DOHH2 (cell line): ENCODE measurements around the gene IRGC.

Source experiments
- CTCF ChIP-seq: fragments of 200-600 bp; sonication (generic); IDR thresholded peaks from one replicate; pipeline ENCODE4 v1.5.1; 2014; ENCODE audit warnings: antibody characterized with exemption, mild to moderate bottlenecking, low read depth, low read length; ENCODE audit not compliant: poor library complexity, severe bottlenecking
- EZH2phosphoT487 ChIP-seq: fragments of 200-600 bp; sonication (generic); IDR thresholded peaks from 2 replicates; pipeline ENCODE4 v1.6.1; 2017; ENCODE audit warnings: borderline replicate concordance, mild to moderate bottlenecking, antibody characterized with exemption, low read length, moderate library complexity, mixed read lengths

DNA sequence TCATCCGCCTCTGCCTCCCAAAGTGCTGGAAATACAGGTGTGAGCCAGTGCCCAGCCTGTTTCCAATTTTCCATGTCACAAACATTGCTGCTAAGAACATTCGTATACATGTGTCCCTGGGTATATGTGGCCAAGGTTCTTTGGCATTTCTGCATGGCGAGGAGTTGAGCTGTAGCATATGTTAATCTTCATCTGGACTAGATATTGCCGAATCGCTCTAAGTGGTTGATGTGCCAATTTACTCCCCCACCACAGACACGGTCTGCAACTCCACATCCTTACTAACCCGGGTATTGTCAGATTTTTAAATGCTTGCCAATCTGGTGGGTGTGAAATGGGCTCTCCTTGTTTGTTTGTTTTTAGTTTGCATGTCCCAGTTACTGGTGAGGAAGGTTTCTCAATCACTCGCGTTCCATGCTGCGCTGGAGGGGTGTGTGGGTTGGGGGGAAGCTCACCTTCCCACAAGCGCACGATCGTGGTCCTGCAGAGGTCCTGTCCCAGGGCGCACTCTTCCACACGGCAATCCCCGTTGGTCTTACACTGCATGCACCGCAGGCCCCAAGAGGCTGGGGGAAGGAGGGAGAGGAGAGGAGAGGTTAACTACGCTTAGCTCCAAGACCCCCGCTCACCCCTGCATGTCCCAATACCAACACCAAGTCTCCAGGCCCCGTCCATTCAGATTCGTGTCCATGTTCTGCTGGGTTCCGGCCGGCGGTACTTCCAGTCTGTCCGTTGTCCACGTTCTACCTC lies 48.6 kb upstream of the IRGC start:
- TF ChIP-seq CTCF: no peak
- no peak for TF ChIP-seq EZH2phosphoT487
